GM18508 (cell line): Measurements from ENCODE around the gene ZNF784.

ENCODE experiments used
- ATAC-seq: cut with Tn5 transposase; IDR thresholded peaks from one replicate; pipeline ENCODE4 v1.9.1; 2021; ENCODE audit warnings: moderate number of reproducible peaks; ENCODE audit not compliant: insufficient read depth, unreplicated experiment

Gene ZNF784

GRCh38 chr19:55624109-55625003, at the start of gene ZNF784:
ZNF784 (minus strand) TSS chr19:55624566; CDS start chr19:55624561, 5 bp downstream.
- no peak for ATAC-seq

- ATAC-seq, result no peak
Observed at GRCh38 chr19:55673889-55674288, 49.5 kb upstream of the ZNF784 start.

- no peak for ATAC-seq
Observed at GRCh38 chr19:55673465-55673864, 49.1 kb upstream of the ZNF784 start.

GRCh38 chr19:55672418-55672817, 48.1 kb upstream of the ZNF784 start:
- no peak for ATAC-seq

- ATAC-seq, result no peak
Observed at GRCh38 chr19:55671054-55671378, 46.6 kb upstream of the ZNF784 start.

GRCh38 chr19:55670280-55671053, 46.1 kb upstream of the ZNF784 start:
- no peak for ATAC-seq

- no peak for ATAC-seq
Observed at GRCh38 chr19:55669418-55670279, 45.3 kb upstream of the ZNF784 start.

- ATAC-seq, result no peak
Observed at GRCh38 chr19:55668603-55669348, 44.4 kb upstream of the ZNF784 start.

- ATAC-seq, result no peak
Observed at GRCh38 chr19:55667958-55668357, 43.6 kb upstream of the ZNF784 start.

- ATAC-seq, result no peak
Observed at GRCh38 chr19:55667511-55667910, 43.1 kb upstream of the ZNF784 start.

GRCh38 chr19:55667006-55667381, 42.6 kb upstream of the ZNF784 start:
- ATAC-seq, result no peak

GRCh38 chr19:55666343-55667005, 42.1 kb upstream of the ZNF784 start:
- no peak for ATAC-seq

GRCh38 chr19:55663846-55664536, 39.6 kb upstream of the ZNF784 start:
- no peak for ATAC-seq

GRCh38 chr19:55661826-55662225, 37.5 kb upstream of the ZNF784 start:
- ATAC-seq, result no peak

- no peak for ATAC-seq
Observed at GRCh38 chr19:55660991-55661390, 36.6 kb upstream of the ZNF784 start.

- ATAC-seq, result no peak
Observed at GRCh38 chr19:55660404-55660803, 36.0 kb upstream of the ZNF784 start.

- ATAC-seq, result no peak
Observed at GRCh38 chr19:55659822-55660221, 35.5 kb upstream of the ZNF784 start.

GRCh38 chr19:55658846-55659459, 34.6 kb upstream of the ZNF784 start:
- ATAC-seq, result no peak
